Neural progenitor cell (in vitro differentiated cells): ENCODE data around the gene DAGLB.

ENCODE experiments used
- EZH2 ChIP-seq: fragments of 200-600 bp; sonication (generic); IDR thresholded peaks from 2 replicates; pipeline ENCODE4 v1.6.1; 2017; ENCODE audit warnings: antibody characterized with exemption, mild to moderate bottlenecking, moderate library complexity
- TF ChIP-seq, protein P1 (sequence below): fragments of 200-600 bp; sonication (generic); IDR thresholded peaks from 2 replicates; pipeline ENCODE4 v1.5.1; 2017; ENCODE audit warnings: antibody characterized with exemption, mild to moderate bottlenecking

DNA sequence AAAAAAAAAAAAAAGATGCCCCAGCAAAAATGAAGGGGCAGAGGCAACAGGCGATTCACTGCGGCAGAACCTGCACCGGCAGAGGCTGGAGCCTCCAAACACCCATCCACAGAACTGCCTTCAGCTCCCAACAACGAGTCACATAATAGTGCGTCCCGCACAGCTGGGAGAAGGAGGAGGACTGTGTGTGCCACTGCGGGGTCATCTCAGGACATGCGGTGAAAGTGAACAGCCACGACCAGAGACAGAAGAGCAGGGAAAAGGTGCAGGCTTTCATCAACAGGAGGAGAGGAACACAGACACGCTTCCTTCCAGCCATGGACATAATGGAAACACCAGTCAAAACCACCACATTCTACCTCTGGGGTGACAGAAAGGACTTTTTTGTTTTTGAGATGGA lies 34.1 kb downstream of the DAGLB start:
- TF ChIP-seq, protein P1, sequence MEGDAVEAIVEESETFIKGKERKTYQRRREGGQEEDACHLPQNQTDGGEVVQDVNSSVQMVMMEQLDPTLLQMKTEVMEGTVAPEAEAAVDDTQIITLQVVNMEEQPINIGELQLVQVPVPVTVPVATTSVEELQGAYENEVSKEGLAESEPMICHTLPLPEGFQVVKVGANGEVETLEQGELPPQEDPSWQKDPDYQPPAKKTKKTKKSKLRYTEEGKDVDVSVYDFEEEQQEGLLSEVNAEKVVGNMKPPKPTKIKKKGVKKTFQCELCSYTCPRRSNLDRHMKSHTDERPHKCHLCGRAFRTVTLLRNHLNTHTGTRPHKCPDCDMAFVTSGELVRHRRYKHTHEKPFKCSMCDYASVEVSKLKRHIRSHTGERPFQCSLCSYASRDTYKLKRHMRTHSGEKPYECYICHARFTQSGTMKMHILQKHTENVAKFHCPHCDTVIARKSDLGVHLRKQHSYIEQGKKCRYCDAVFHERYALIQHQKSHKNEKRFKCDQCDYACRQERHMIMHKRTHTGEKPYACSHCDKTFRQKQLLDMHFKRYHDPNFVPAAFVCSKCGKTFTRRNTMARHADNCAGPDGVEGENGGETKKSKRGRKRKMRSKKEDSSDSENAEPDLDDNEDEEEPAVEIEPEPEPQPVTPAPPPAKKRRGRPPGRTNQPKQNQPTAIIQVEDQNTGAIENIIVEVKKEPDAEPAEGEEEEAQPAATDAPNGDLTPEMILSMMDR = no peak
- no peak for TF ChIP-seq EZH2
